Measurements from ENCODE around the gene MRPL39.

Gene MRPL39

DNA sequence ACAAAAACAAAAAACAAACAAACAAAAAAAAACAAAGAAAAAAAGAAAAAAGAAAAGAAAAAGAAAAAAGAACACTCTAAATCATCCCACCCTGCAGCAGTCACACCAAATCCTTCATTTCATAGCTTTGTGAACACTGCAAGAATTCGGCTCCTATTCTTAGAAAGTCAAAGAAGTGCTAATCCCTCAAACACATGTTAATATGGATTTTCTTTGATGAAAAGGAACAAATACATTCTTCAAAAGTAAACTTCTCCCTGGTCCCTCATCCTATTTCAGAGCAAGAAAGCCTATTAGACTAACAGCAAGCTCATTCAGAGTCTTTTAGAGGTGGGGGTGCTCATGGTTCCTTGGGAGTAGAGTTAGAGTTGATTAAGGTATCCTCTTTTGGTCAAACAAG lies 7.2 kb upstream of the MRPL39 start:
- DNase-seq (ENCODE audit: low spot score), result no peak

DNA sequence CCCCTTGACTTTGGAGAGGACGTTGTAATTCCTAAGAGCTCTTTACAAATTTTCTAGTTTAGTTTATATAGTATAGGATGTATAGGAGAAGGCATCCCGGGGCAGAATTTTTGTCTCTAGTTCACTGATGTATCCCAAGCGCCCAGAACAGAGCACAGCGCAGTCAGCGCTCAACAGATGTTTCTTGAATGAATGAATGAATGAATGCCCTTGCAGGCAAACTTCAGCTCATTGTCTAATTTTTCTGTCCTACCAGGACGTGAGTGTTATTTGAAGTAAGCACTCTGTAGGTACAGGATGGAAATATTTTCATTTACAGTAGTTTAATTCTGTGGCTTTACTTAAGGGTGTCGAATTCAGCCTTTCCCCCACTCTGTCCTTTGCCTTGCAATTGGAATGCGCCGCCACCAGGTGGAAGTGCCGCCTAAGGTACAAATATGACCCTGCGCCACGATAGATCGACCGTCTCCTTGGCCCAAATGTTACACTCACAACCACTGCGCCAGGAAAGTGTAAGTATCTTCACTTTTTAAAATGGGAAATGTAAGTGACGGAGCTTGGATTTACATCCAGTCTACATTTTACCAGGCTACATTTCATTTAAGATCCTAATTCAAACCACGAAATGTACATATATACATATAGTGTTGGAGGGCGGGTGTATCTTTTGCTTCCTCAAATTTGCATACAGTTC lies 910 bp upstream of the MRPL39 start:
- DNase-seq (ENCODE audit: low spot score), result peak; percentile 77

DNA sequence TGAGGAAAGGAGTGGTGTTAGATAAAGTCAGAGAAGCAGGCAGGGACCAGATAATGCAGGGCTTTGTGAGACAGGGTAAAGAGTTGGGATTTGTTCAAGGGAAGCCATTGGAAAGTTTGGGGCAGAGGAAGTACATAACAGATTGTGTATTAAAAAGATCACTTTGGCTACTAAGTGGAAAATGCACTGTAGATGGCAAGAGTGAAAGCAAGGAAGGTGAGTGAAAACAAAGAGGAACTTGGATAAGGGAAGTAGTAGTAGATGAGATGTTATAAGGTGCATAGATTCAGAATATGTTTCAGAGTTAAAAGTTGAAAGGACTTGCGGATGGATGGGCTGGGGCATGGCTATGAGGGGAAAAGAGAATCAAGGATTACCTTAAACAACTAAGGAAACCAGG lies 17.4 kb downstream of the MRPL39 start:
- no peak for DNase-seq (ENCODE audit: low spot score)

DNA sequence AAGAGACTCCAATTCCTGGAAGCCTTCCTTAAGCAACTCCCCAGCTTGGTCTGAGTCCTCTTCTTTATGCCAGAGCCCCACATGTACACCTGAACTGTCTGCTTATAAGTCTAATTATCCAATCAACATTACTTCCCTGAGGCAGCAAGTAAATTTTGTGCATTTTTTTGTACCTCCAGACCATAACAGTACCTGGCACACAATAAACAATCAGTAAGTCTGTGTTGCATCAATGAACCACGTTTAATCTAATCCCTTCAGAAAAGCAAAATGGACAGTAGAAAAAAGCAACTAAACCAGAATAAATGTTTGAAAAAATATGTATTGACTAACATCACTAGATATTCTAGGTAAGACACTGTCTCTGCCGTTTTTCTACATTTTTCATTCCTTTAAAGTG lies 20.5 kb downstream of the MRPL39 start:
- no peak for DNase-seq (ENCODE audit: low spot score)

DNA sequence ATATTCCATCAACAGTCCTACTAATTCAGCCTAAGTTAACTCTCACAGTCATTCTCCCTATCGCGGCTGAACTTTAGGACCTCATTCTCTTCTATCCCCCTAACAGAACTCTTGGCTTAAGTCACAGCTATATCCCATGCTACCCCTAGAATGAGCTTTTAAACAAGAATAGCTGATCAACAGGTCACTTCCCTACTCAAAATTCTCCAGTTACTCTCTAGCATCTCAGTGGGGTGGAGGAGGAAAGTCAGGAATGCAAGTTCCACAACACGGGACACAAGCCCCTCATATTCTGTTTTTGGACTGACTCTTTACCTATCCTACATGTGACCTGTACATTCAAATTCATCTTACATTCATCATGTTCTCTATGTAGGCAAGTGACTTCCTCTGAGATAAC lies 21.0 kb downstream of the MRPL39 start:
- DNase-seq (ENCODE audit: low spot score), result no peak

DNA sequence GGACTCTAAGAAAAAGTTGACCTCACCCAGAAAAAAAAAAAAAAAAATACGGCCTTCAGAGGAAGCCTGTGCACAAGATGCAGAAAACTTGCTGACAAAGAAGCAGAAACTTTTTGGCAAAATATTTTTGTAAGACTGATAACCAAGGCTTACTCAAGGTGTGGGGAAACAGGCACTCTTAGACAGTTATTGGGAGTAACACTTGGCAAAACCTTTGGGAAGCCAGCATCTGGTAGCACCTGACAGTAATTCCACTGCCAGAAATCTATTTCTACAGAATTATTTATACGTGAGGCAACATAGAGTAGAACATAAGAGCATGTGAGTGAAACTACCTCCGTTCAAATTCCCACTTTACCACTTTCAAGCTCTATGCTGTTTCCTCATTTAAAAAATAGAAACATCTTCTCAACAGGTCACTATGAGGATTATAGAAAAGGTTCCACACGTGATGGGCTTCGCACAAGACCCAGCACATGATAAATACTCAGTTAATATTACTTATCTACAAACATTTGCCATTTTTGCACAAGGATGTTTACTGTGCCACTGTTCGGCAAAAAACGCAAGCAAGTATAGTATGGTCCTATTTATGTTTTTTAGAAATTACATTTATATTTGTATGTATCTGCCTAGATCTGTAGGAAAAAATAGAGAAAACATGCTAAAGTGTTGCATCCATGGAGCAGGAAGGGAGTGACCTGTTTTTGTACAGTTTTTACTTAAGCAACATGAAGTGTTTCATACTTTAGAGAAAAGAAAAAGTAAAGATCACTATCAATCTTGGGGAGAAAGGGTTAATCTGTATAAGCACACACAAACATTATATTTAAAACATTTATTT lies 22.2 kb downstream of the MRPL39 start:
- DNase-seq (ENCODE audit: low spot score), result no peak

DNA sequence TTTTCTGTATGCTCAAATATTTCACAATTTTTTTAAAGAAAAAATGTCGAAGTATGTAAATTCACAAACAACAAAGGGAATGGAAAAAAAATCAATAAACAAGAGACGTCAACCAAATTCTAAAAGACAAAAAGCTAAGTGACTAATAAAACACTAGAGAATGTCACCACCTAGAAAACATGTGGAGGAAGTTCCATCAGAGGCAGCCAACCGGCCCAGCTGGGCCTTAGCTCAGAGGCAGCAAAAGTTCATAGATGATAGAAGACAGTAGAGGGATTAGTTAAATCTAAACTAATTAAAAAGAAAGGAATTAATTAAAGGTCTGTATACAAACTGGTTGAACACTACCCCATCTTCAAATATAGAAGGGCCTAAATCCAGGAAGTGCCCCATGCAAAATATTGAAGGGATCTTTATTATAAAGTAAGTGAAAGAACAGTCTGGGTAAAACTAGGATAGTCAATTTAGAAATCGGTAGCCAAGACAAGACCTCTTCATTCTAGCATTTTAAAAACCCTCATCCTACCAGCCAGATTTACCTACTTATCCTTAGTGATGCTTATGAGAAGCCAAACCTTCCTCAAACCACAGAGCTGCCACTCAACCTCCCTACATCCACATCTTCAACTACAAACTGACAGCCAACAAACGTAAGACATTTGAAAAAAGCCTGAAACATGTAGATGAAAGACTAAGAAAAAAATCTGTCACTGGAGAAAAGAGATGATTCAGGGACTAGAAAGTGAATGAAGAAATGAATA lies 23.7 kb downstream of the MRPL39 start:
- no peak for DNase-seq (ENCODE audit: low spot score)

DNA sequence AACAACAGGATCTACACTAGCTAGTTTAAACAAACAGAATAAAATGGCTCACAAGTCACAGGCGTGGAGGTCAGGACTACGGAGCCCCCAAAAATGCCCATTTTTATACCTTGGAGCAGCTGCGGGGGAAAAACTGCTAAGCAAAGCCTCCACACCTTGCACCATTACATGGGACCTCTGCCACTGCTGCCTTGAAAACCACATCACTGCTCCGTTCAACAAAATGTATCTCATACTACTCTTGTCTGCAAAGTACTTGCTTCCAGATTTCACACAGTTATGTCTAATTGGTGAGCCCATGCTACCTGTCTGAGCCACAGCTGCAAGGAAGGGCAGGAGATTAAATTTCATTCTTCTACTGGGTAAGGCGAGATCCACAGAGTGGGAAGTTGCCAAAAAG lies 24.4 kb downstream of the MRPL39 start:
- no peak for DNase-seq (ENCODE audit: low spot score)

DNA sequence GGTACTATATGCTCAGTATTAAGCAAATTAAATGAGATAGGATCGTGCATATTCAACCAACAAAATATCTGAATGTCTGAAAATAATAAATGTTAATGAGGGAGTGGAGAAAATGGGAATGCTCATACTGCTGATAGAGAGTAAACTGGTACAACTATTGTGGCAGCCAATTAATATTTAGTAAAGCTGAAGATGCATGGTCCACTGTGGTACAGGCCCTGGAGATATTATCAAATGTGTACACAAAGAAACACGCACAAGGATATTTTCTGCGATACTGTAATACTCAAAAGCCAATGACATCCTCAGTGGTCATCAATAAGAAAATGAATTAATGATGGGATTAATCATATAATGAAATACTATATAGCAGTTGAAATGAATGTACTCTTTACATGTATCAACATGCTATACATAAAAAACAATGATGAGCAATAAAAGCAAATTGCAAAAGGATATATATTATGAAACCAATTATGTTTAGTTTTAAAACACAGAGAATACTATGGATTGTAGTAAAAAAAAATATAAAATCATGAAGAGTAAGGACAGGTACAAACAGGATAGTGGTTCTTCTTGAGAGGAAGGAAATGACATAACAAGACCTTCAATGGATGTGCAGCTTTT lies 25.0 kb downstream of the MRPL39 start:
- no peak for DNase-seq (ENCODE audit: low spot score)

DNA sequence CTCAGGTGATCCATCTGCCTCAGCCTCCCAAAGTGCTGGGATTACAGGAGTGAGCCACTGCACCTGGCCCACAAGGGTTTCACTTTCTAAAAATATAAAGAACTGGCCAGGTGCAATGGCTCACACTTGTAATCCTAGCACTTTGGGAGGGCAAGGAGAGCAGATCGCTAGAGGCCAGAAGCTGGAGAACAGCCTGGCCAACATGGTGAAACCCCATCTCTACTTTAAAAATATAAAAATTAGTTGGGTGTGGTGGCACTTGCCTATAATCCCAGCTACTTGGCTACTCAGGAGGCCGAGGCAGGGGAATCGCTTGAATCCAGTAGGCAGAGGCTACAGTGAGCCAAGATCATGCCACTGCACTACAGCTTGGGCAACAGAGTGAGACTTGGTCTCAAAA lies 25.7 kb downstream of the MRPL39 start:
- no peak for DNase-seq (ENCODE audit: low spot score)

DNA sequence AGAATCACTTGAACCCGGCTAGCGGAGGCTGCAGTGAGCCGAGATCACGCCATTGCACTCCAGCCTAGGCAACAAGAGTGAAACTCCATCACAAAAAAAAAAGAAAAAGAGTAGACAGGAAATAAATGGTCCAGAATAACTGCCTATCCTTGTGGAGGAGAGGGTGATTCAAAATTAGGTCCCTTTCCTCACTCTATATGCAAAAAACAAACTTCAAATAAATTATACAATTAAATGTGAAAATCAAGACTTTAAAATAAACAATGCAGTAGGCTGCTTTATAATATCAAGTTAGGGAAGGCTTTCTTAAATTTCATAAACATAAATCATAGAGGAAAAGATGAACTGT lies 26.4 kb downstream of the MRPL39 start:
- DNase-seq (ENCODE audit: low spot score), result no peak

DNA sequence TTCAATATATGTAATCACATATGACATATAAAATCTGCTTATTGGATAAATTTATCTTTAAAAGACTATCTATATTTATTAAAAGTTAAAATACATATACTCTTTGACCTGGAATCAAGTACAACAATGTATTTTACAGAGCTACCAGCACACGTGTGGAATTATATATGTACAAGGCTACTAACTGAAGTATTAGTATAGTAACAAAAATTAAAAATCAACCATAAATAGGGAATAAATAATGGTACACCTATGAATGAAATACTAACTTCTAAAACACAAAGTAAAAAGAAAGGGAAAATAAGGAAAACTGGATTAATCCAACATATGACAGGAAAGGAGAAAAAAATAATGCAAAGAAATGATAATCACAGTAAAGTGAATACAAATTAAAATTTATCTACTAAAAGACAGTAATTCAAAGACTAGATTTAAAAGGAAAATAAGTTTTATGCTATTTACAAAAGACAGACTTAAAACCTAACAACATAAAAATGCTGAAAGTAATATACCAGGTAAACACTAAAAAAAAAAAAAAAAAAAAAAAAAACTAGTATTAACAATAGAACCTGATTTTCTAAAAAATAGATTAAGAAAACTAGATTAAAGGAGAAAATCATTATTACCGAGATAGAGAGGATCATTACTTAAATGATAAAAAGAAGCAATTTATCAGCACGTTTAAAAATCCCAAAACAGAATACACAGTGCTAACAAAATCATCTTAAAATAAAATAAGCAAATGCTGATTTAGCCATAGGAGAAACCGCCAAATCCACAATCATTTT lies 27.9 kb downstream of the MRPL39 start:
- no peak for DNase-seq (ENCODE audit: low spot score)

DNA sequence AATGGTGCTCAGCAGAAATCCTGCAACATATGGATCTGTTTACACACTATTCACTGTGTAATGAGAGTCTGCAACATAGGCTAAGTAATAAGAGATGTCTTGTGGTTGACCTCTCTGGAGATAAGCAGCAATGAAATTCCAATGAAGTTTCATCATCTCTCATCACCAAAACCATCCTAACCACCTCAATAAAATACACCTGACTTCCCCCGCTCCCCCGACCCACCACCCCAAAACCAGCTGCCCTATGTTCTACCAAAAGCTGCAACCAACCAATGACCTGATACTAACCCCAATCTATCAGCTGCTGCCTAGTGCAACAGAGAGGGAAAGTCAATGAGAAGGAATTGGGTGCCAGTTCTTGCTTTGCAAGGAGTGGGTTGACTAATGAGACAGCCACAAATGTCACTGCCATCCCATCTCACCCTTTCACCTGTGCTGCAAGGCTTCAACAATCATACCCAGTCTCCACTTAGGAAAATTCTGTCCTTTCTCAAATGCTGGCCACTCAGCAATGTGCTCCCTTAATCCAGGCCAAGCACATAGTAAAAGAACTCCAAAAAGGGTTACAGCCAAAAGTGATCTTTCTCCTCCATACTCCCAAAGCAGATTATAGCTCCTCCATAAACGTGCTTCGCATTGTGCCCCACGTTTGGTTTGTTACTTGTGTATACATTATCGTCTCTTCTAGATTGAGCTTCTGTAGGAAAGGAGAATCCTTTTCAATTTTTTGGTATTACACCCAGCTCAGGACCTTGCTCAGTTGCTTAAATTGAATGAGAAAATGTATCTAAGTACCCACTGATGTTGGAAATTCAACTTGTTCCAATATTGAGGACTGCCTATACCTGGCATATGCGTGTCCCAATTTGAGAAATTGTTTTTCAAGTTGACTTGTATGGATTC lies 29.0 kb downstream of the MRPL39 start:
- no peak for DNase-seq (ENCODE audit: low spot score)

DNA sequence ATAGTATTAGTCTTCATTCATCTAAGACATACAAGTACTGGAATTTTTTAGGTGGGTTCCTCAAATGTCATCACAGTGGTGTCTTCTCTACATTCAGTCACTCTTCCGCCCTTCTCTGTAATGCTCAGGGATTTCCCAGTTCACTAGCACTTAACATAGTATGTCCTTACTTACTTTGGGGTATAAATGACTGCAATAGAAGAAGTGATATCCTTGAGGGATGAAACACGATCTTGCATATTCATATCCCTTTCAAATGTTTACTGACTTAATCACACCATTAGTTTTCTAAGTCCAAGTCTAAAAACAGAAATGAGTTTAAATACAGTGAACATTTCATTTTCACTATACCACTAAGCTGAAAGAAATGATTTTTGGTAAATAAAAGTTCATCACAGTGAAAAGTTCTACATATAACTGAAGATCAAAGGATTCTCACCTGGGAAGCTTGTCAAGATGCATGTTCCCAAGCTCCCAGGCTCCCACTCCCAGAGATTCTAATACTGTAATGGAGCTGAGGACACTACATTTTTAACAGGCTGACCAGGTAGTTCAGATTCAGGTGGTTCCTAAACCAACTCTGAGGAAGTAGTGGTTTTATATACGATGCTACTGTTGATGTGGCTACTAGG lies 29.7 kb downstream of the MRPL39 start:
- no peak for DNase-seq (ENCODE audit: low spot score)

DNA sequence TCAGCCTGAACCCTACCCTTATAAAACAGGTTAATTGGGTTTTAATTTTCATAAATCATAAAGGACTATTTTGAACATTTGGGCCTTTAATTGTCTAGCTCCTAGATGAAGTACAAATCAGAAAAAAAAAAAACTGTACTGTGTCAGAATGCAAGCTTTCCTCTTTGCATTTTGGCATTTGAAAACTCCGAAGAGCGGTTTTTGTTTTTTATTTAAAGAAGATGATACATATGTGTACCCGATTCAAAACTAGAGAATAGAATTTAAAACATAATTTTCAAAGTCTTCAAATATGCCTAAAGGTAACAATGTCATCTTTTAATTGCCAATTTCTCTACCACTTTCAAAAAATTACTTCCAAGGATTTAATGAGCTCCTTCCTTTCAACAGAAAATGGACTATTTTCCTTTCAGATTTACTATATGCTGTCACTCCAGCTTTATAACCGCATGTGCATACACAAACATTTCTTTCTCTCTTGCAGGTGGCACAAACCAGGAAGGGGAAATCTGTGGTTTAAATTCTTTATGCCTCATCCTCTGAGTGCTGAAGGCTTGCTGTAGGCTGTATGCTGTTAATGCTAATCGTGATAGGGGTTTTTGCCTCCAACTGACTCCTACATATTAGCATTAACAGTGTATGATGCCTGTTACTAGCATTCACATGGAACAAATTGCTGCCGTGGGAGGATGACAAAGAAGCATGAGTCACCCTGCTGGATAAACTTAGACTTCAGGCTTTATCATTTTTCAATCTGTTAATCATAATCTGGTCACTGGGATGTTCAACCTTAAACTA lies 33.7 kb downstream of the MRPL39 start:
- DNase-seq (ENCODE audit: low spot score), result peak; percentile 82

DNA sequence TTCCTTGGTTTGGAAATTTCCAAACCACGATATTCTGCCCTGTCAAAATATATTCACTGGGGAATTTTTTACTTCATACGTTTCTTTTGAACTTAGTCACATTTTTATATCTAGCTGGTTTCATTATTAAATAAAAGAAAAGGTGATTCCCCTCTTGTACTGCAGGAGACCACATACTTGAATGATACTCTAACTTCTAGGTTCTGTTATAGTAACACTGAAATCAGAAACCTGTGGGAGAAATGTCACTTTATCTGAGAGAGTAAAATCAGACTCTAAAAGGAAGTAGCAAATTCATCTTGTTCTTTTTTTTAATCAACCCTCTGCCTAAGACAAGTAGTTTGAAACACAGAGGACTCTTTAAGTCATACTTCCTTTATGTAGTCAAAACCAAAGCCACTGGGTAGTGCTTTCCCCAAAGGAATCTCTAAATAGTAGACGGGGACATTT lies 34.4 kb downstream of the MRPL39 start:
- no peak for DNase-seq (ENCODE audit: low spot score)

DNA sequence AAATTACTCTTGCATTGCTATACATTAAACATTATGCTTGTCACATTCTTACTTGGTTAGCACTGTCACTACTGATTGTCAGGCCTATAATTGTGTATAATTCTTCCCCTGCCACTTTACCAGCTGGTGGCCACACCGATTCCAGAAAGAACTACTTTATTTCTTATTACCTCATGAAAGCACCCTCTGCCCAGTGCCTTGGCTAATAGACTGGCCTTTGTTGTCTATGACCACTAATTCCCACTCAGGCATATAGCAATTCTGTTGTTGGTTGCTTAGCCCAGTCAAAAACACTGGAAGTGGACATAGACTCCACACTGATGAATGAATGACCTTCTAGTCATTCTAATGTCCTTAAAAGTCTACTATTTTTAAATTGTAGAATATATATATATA lies 35.6 kb downstream of the MRPL39 start:
- no peak for DNase-seq (ENCODE audit: low spot score)

DNA sequence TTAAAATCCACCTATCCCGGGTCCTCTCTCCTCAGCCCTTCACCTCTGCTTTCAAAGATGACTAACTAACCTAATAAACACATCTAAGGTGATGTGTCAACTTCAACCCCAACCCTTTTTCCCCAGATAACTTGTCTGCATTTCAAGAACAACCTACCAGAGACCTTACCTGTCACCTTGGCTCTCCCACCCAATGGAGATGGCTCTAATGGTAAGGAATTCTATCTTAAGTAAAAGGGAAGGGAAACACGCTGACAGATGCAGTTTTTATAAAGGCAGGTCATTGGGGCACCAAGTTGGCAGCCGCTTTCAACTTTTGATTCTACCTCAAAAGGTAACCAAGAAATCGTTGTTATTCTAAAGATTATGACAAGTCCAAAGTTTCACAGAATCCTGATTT lies 37.6 kb downstream of the MRPL39 start:
- DNase-seq (ENCODE audit: low spot score), result no peak

DNA sequence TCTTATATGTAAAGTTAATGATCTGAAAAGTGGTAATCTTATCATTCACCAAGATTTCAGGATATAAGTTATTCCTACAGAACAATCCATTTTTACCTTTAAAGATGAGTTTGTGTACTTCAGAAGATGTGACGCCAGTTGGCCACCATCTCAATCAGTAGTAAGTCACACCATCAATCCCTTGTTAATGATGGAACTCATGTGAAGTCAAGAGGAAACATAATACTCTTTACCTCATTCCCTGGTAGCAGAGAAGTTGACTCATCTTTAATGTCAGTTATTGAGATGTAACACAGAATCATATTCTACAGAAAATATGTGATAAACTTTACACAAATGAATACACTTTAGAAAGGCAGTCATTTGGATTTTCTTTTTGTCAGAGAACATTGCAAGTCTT lies 38.2 kb downstream of the MRPL39 start:
- no peak for DNase-seq (ENCODE audit: low spot score)
